ENCODE measurements around the gene ARL15. TPM values are rescaled to one million over a fixed set of nuclear protein-coding genes. Genes with fewer than 3 reads are reported as not detected.

The ARL15 gene
- total RNA-seq, 2 donors from 2014 or later: 14.3 to 24.1 TPM

GRCh38 chr5:54093081-54093492 is 217.3 kb downstream of the ARL15 start:
- Histone ChIP-seq H3K27me3 (no peaks in the 10 kb centered on the region), H3K9me3 (no peaks in the 10 kb centered on the region), H3K4me1 (no peaks in the 10 kb centered on the region), H3K27ac (no peak overlapping the region), H3K36me3 (replicated peaks in 1 of 2; ENCODE audit: insufficient read depth in 1 of 2, low read depth in 2 of 2) (no peaks in the 10 kb centered on the region), H3K4me3 (no peak overlapping the region)
- no peak for ATAC-seq
- WGBS, 2 donors: 75 to 88% methylated on average over 1 of the region's 1 CpG
- intact Hi-C loops (cut with DNase I): no loop called here
- TF ChIP-seq, protein P1, sequence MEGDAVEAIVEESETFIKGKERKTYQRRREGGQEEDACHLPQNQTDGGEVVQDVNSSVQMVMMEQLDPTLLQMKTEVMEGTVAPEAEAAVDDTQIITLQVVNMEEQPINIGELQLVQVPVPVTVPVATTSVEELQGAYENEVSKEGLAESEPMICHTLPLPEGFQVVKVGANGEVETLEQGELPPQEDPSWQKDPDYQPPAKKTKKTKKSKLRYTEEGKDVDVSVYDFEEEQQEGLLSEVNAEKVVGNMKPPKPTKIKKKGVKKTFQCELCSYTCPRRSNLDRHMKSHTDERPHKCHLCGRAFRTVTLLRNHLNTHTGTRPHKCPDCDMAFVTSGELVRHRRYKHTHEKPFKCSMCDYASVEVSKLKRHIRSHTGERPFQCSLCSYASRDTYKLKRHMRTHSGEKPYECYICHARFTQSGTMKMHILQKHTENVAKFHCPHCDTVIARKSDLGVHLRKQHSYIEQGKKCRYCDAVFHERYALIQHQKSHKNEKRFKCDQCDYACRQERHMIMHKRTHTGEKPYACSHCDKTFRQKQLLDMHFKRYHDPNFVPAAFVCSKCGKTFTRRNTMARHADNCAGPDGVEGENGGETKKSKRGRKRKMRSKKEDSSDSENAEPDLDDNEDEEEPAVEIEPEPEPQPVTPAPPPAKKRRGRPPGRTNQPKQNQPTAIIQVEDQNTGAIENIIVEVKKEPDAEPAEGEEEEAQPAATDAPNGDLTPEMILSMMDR (IDR thresholded peaks at IDR 0.05): no peak
- no peak for TF ChIP-seq POLR2A (IDR thresholded peaks at IDR 0.05)
- no peak for DNase-seq

GRCh38 chr5:54091307-54092130 is 218.9 kb downstream of the ARL15 start:
- H3K4me3 ChIP-seq: no peak overlapping the region
- ATAC-seq: no peak
- intact Hi-C loops (cut with DNase I): no loop called here
- no peaks in the 10 kb centered on the region for H3K27me3 ChIP-seq
- no peaks in the 10 kb centered on the region for H3K4me1 ChIP-seq
- no peak overlapping the region for H3K27ac ChIP-seq
- no peaks in the 10 kb centered on the region for H3K36me3 ChIP-seq (replicated peaks in 1 of 2; ENCODE audit: insufficient read depth in 1 of 2, low read depth in 2 of 2)
- TF ChIP-seq, protein P1 (IDR thresholded peaks at IDR 0.05): no peak
- no peak for TF ChIP-seq POLR2A (IDR thresholded peaks at IDR 0.05)
- no peak for DNase-seq
- 90 to 91% methylated on average over 9 of the region's 9 CpGs for WGBS, 2 donors
- no peaks in the 10 kb centered on the region for H3K9me3 ChIP-seq

DNA sequence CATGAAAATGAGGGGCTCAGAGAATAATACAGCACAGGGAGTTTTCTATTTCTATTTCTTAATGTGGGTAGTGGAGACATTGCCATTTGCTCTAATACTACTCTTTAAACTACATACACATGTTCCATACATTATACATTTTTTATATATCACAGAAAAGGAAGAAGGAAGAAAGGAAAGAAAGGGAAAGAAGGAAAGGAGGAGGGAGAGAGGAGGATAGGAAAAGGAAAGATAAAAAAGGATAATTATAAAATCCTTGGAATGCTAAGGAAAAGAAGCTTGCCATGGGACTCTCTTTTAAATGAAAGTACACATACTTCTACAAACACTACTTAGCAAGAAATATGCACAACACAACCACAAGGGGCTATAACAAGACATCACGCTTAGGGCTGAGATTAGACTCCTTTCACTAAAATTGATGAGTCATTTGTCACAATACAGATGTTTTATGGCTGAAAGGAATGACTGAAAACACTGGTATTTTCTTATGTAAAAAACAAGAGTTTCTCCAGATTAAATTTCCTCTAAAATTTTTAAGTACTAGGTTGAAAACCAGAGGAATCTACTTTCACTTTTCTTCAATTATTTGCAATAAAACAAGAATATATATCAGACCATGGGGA is 219.8 kb downstream of the ARL15 start:
- ATAC-seq (no peak), DNase-seq (no peak)
- TF ChIP-seq POLR2A (IDR thresholded peaks at IDR 0.05): no peak
- TF ChIP-seq, protein P1 (IDR thresholded peaks at IDR 0.05): no peak
- WGBS, 2 donors: 79 to 91% methylated on average over 1 of the region's 1 CpG
- no peak overlapping the region for H3K27ac ChIP-seq
- H3K4me1 ChIP-seq: no peaks in the 10 kb centered on the region
- H3K36me3 ChIP-seq (replicated peaks in 1 of 2; ENCODE audit: insufficient read depth in 1 of 2, low read depth in 2 of 2): no peaks in the 10 kb centered on the region
- intact Hi-C loops (cut with DNase I): no loop called here
- no peak overlapping the region for H3K4me3 ChIP-seq
- H3K27me3 ChIP-seq: no peaks in the 10 kb centered on the region
- no peaks in the 10 kb centered on the region for H3K9me3 ChIP-seq

- H3K4me3 ChIP-seq: no peak overlapping the region
- intact Hi-C loops (cut with DNase I): no loop called here
Observed at GRCh38 chr5:54088081-54088480, 222.3 kb downstream of the ARL15 start.

More at GRCh38 chr5:54088081-54088480, 222.3 kb downstream of the ARL15 start:
- 78 to 88% methylated on average over 2 of the region's 2 CpGs for WGBS, 2 donors
- Histone ChIP-seq H3K4me1 (no peaks in the 10 kb centered on the region), H3K27ac (no peak overlapping the region), H3K36me3 (replicated peaks in 1 of 2; ENCODE audit: insufficient read depth in 1 of 2, low read depth in 2 of 2) (no peaks in the 10 kb centered on the region), H3K9me3 (no peaks in the 10 kb centered on the region), H3K27me3 (no peaks in the 10 kb centered on the region)
- no peak for DNase-seq
- no peak for TF ChIP-seq POLR2A (IDR thresholded peaks at IDR 0.05)
- TF ChIP-seq, protein P1 (IDR thresholded peaks at IDR 0.05): no peak
- ATAC-seq: no peak
